SU-DHL-6 (cell line): ENCODE data around the gene OTC.

Experiments
- CTCF ChIP-seq: fragments of 200-600 bp; sonication (generic); IDR thresholded peaks from one replicate; pipeline ENCODE4 v1.5.1; 2017; ENCODE audit warnings: antibody characterized with exemption, mild to moderate bottlenecking, low read length, moderate library complexity; ENCODE audit not compliant: insufficient read depth, poor library complexity, severe bottlenecking
- EZH2phosphoT487 ChIP-seq: fragments of 200-600 bp; sonication (generic), shearing (Covaris generic); conservative IDR thresholded peaks from 2 replicates; pipeline ENCODE4 v1.6.1; 2018; ENCODE audit warnings: mild to moderate bottlenecking, antibody characterized with exemption, low read length, moderate library complexity, mixed read lengths

DNA sequence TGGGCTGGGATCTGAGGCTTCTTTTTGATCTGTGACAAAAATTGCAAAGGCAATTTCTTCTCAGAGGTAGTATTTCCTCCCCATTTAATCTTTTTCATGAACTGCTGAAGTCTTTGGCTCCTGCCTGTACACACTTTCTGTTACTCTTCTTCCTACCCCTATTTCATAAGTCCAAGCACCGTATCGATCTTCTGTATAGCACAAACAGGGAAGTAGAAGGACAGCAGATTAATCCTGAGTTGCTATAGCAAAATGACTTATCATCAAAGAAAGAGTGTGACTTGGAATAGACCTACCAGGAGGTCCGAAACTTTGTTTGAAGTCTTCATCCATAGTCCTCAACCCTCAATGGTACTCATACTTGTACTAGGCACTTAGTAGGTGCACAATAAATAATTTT lies 22.0 kb downstream of the OTC start:
- no peak for TF ChIP-seq CTCF
- no peak for TF ChIP-seq EZH2phosphoT487
